HPDE6-E6E7 (cell line): Measurements from ENCODE around the gene ABHD17C.
"Not testable (repeated sequence)": the region's sequence is repeated elsewhere in the genome, so short reads cannot be mapped to it uniquely, and the experiment has no call there.

Source experiments
- DNase-seq: peaks from one replicate; pipeline ENCODE4 v3.0.0; 2011; ENCODE audit warnings: missing footprints; ENCODE audit errors: extremely low spot score

The ABHD17C gene

DNA sequence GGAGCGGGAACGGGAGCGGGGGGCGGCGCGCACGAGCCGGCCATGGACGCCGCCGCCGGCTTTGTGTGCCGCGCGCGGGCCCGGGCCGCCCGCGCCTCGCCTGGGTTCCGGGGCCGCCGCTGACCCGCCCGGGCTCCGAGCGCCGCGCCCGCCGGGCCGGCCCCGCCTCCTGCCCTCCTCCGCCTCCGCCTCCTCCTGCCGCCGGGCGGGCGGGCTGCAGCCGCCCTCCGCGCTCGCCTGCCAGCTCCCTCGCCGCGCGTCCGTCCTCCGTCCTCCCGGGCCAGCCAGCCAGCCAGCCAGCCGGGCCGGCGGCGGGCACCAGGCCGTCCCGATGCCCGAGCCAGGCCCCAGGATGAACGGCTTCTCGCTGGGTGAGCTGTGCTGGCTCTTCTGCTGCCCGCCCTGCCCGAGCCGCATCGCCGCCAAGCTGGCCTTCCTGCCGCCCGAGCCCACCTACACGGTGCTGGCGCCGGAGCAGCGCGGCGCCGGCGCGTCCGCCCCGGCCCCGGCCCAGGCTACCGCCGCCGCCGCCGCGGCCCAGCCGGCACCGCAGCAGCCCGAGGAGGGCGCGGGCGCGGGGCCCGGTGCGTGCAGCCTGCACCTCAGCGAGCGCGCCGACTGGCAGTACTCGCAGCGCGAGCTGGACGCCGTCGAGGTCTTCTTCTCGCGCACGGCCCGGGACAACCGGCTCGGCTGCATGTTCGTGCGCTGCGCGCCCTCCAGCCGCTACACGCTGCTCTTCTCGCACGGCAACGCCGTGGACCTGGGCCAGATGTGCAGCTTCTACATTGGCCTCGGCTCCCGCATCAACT, at the start of gene ABHD17C:
TSS of gene ABHD17C (plus strand) at position 212 of the 812 bp plus-strand sequence. CDS start at position 332, 120 bp downstream.
- peak; percentile 54 for DNase-seq

DNA sequence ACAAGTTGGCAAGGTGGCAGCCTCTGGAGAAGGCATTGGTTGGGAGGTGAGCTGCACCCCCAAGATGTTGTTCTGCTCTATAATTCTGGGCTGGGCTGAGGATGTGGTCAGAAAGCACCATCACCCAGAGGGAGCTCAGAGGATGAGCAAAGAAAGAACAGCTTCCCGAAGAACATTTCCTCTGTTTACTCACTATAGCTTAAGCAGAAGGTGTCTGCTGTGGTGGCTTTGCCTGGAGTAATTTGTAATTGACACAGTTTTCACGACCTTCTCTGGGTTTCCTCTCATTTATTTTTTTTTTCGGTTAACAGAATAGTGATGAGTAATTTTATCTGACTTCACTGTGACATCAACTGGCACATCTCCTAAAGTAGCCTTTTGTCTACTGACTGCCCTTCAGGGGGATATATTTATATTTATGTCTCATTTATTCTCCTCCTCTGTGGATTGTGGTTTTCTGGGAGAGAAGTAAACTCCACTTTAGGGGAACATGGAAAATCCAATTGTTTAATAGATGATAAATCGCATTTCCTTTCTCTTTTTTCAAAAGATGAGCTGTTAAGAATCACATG, 49.5 kb upstream of the ABHD17C start:
- DNase-seq: no peak

DNA sequence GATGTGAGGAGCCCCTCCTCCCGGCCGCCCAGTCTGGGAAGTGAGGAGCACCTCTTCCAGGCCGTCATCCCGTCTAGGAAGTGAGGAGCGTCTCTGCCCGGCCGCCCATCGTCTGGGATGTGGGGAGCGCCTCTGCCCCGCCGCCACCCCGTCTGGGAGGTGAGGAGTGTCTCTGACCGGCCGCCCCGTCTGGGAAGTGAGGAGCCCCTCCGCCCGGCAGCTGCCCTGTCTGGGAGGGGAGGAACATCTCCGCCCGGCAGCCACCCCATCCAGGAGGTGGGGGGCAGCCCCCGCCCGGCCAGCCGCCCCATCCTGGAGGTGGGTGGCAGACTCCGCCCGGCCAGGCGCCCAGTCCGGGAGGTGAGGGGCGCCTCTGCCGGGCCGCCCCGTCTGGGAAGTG, 47.7 kb upstream of the ABHD17C start:
- DNase-seq: not testable (repeated sequence)

DNA sequence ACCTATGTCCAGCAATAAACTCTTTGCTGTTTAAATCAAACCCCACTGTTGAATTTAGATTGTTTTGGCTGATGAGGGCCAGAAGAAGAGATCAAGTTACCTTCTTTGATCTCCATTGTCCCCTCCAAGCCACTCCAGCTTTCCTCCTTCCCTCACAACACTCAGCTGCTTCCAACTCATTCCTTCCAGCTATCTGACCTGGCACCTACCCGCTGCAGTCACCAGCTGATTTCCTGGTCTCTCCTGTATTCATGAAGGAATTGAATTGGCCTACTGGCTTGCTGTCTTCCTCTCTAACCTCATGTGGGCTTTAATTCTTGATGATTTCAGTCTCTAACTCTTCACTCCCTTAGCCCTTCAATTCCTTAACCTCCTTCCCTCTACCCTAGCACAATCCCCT, 40.8 kb upstream of the ABHD17C start:
- DNase-seq: no peak

DNA sequence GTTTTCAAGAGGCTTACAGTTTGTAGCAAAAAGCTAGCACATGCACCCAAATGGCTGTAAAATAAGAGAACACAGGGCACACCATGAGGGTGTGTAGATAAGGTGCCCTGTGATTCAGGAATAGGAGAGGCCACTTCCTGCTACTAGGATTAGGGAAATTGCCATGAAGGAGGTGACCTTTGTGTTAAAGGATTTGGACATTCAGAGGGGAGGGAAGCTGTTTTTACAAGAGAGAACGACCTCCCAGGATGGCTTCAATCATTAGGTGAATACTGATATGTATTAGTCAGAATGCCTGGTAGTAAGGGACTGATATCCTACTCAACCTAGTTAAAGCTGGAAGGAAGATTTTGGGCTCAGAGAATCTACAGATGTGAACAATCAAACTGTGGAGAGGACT, 35.7 kb upstream of the ABHD17C start:
- DNase-seq: no peak

DNA sequence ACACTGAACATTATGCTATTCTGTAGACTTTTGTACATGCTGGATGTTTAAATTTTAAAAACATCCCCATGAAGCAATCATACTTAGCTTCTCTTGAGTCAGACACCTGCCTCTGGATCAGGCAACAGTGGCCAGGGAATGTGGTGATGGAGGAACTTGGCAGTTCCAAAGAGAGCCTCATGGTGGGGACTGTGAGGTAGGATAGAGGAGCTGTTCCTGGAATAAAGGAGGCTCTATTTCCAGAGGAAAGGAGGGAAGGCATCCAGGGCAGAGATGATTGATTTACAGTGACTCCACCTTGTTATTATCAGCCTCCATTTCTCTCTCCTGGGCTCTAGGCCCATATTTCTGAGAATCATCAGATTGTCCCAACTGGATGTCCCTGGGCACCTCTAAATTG, 35.0 kb upstream of the ABHD17C start:
- peak; percentile 56 for DNase-seq

DNA sequence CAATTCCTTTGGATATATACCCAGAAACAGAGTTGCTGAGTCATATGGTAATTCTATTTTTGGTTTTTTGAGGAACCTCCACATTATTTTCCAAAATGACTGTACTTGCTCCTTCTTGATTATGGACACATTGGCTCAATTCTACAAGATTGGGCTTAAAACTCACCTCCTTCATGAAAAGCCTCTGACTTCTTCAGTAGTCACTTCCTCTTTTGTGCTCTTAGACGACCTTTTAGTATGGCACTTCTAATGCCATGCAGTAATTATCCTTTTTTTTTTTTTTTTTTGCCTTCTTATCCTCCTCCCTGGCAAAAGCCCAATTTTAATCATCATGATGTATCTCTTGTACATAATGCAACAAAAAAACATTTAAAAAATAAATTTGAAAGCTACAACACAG, 33.0 kb upstream of the ABHD17C start:
- DNase-seq: no peak

DNA sequence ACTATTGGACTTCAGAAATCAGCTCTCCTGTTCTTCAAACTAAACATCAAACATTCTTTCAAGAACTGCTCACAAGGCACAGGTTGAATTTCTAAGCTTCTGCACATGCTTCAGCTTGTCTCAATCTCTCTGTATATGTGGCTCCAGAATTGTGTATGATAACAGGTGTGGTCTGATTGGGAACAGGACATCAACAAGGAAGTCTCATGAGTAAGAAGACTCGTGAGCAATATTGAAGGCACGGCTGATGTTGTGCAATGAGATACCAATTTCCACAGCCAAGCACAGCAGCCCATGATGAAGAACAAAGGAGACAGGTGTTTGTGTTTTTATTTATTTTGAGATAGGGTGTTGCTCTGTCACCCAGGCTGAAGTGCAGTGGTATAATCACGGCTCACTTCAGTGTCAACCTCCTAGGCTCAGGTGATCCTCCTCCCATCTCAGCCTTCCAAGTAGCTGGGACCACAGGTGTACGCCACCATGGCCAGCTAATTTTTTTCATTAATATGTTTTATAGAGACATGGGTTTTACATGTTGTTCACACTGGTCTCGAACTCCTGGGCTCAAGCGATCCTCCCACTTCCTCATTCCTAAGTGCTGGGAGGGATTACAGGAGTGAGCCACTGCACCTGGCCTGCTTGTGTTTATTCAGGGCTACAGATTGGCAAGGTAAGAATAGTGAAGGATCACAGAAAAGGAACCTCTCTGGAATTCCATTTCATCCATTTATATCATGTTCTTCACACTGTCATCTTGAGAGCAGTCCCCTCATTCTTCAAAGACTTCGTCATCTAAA, 32.2 kb upstream of the ABHD17C start:
- peak; percentile 74 for DNase-seq

DNA sequence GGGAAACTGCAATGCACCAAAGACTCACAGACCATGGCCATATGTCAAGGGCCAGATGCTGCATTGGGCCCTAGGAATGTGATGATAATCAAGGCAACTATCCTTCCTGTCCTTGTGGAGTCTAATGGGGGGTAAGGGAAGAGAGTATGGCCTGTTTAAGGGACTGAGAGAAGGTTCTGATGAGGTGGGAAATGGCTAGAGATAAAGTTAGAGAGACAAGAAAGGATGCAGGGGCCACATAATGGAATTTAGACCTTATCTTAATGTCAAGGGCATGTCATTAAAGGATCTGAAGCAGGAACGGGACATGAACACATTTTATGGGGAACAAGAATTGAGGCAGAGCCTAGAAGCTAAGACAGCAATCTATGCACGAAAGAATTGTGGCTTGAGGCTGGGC, 30.0 kb upstream of the ABHD17C start:
- DNase-seq: no peak

DNA sequence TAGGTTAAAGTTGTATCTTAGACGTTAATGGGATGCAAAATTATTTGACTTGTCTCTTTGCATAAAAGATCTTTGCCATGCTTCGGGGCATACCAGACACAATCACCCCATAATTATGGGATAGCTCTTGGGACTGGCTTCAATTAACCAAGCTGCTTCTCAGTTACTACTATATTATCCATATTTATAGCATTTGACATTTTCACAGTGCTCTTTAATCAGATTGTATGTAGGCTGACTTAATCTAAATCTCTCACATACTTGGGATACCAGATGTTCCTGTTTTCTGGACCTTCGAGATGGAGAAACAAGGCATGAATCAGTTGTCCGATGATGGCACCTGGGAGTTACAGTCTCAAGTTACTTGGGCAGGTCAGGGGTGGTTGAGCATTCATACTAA, 27.2 kb upstream of the ABHD17C start:
- no peak for DNase-seq

DNA sequence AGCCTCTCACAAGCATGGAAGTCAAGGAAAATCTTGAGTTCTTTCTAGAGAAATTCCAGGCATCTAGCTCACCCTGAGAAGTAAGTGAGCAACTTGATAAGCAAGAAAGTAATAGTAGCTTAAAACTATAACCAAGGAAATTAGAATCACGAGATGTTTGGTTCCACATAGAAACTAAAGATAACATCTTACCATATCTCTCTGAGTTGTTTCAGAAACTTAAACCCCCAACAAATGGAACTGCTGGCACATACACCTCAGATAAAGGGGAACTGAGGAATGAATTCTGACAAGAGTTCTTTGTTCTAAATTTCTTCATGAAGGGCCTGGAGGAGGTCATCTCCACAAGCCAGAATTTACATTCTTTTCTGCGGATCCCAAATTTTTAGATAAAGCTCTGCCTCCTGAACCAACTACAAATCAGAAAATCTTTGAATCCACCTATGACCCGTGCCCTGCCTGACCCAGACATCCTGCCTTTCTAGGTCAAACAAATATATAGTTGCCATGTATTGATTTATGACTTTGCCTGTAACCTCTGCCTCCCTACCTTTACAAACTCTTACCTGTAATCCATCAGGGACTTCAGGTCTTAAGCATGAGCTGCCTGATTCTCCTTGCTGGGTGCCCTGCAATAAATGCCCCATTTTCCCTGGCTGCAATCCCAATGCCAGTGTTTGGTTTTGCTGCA, 26.4 kb upstream of the ABHD17C start:
- no peak for DNase-seq

DNA sequence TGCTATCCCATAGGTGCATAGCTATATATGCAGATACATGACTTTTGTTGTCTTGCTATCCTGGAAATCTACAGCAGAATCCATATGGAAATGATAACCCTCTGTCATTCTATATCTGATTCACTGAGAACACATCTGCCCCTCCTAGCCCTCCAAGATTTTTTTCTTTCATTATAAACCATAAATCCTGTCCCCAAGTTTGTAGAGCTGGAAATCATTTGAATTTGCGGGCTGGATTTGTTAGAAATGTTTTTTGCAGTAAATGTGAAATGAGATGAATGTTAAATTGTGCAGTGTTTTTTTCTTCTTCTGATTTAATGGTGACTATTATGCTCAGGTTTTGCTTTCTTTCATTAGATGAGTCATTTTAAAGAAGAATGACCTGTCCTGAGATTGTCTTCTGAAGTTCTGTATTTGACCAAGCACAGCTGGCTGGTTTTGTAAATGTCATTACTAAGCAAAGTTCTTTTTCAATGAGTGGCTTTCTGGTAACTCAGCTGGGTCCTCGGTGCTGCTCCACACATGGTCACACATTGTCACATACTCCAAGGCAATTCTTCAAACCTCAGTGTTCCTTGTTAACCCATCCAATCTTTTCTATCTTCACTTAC, 25.3 kb upstream of the ABHD17C start:
- no peak for DNase-seq

DNA sequence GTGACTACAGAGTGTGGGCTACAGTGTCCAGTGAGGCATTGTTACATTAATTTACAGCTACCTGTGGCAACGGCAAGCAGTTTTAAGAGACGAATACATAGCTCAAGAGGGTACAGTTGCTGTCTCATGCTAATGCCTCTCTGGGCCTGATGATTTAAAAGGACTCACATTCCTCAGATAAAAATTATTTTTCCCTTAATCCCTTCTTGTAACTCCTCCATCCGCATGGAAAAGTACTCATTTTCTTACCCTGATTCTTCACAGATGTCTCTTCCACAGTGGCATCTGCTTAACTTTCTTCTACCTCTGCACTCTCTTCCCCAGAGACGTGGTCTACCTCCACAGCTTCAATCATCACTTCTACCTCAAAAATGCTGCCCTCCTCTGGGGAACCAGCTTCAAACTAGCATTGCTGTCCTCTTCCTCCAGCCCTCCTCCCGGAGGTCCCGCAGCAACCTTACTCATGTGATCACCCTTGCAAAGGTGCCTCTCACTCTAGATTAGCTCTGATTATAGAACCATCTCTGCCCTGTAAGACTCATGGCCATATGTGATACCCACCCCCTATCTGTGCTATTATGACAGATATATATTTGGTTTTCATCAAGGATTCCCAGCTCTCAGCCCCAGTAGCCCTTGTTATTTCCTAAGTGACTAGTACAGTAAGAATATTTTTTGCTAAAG, 21.4 kb upstream of the ABHD17C start:
- no peak for DNase-seq

DNA sequence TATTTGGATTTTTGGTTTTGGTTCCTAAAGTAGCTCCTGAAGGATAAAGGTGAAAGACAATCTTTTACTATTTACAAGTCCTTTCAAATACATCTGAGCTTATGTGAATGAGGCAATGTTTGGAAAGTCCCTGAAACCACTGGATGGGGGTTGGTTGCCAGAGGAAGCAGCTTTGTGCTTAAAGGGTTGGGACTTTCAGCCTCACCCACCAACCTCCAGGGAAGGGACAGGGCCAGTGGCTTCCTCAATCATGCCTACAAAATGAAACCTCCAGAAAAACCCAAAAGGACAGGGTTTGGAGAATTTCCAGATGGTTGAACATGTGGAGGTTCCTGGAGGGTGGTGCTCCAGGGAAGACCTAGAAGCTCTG, 20.9 kb upstream of the ABHD17C start:
- no peak for DNase-seq

DNA sequence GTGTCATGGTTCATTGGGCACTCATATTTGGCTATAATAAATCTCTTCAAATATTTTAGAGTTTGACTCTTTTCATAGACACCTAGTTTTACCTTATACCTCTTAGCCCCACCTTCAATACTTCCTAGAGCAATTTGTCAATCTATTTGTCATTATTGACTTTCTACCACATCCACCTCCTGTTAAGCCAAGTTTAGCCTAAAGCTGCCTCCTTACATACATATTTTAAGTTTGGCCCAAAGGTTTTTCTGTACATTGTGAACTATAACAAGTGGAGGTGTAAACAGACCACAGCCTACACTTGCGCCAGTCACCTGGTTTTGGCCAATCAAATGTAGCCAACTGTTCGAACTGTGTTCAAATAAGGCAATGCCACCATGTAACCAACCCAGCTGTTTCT, 18.1 kb upstream of the ABHD17C start:
- no peak for DNase-seq

DNA sequence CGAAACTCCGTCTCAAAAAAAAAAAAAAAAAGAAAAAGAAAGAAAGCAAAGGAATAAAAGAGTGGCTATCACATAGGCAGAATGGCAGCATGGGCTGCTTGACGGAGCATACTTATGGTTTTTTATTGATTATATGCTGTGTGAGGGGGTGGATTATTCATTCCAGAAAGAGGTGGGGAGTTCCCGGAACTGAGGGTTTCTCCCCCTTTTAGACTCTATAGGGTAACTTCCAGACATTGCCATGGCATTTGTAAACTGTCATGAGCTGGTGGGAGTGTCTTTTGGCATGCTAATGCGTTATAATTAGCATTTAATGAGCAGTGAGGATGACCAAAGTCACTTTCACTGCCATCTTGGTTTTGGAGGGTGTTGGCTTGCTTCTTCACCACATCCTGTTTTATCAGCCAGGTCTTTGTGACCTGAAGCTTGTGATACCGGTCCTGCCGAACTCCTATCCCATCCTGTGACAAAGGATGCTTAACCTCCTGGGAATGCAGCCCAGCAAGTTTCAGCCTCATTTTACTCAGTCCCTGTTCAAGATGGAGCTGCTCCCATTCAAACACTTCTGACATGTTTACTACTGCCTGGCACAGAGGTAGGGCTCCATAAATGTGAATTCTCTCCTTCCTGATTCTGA, 15.8 kb upstream of the ABHD17C start:
- peak; percentile 58 for DNase-seq

DNA sequence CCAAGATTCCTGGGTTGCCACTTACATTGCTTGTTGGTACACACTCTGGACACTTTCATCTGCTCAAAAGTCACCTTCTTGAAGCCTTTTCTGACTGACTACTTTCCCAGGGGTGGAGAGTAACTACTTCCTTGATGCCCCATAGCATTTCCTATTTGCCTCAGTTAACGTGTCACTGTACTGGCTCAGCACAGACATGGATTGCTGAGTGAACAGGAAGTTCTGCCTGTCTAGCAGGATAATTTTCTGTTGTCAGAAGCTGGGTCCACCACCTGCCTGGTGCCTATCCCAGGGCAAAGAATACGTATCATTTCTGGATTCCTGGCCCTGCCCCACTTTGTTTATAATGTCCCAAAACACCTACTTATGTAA, 15.3 kb upstream of the ABHD17C start:
- DNase-seq: no peak

DNA sequence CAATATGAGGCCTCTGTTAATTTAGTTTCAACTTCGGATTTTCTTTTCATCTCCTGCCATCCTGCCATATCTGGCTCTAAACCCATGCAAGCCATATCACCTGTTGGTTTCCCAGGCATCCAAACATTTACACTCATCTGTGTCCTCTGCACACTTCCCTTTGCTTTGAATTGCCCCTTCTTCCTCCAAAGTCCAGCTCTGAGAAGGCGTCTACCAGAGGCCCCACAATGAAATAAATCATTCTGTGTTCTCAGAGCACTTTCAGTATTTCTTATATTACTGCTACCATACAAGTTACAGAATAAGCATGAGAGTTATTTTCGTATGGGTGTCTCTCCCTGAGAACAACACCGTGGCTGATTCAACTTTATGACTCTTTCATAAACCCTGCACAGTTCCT, 12.9 kb upstream of the ABHD17C start:
- DNase-seq: no peak

DNA sequence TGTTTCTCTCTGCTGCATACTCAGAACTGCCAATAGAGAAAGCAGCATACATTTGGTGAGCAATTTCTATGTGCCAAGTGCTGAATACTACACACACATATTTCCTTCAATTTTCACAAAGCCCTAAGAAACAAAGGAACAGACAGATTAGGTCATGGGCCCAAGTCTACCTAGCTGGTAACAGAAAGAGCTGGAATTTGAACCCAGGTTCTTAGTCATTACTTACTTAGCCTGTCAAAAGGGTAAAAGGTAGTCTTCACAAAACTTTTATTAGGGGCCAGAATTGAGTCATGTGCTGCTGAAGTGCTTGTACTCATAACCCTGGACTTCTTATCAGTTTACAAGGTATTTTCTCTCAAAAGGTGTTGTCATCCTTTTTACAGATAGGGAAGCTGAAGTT, 10.4 kb upstream of the ABHD17C start:
- DNase-seq: no peak

DNA sequence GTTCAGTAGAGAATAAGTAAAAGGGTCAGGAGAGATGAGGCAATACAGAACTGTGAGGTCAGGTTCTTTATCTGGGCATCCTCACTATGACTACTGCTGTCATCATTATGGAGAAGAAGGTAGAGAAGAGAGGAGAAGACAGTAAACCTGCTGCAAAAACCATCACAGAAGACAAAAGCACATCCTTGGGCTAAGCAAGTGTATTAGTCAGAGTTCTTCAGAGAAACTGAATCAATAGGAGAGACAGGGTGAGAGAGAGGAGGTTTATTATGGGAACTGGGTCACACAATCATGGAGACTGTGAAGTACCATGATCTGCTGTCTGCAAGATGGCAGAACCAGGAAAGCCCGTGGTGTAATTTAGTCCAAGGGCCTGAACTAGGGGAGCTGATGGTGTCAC, 9.5 kb upstream of the ABHD17C start:
- no peak for DNase-seq

DNA sequence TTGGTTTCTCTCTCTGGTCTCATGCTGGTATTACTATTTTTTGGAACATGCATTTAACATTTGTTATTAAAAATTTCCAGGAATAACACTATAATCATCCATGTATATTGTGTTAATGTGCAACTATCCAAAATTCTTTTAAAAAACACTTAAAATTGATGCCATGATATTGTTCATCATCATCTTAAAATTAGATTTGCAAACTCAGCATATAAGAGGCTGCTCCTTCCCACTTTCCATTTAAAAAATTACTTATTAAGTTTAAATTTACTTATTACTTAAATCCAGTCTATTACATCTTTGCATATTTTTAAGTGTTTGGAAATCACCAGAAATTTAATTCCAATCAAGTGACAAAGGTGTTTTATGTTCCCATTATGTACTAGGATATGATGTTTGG, 5.8 kb upstream of the ABHD17C start:
- DNase-seq: no peak
